ENCODE measurements around the gene MACROH2A1.

MACROH2A1 gene

GRCh38 chr5:135405082-135405481 lies 6.1 kb upstream of the MACROH2A1 start:
- TF ChIP-seq CTCF (IDR thresholded peaks at IDR 0.05; ENCODE audit: borderline replicate concordance, extremely low read depth, low read length, poor library complexity, severe bottlenecking): no peak
- H3K79me2 ChIP-seq (ENCODE audit: insufficient read depth, low read length): peaks cover 4% of the 10 kb centered on the region; the same call in 1 of the 2 replicates
- ATAC-seq (ENCODE audit: insufficient read depth, low read depth): no peak
- peaks cover 8% of the 10 kb centered on the region for H3K4me1 ChIP-seq (ENCODE audit: insufficient read depth, low read length)
- no peaks in the 10 kb centered on the region for H3K36me3 ChIP-seq (ENCODE audit: insufficient read depth, low read length)
- no peak overlapping the region for H3K4me2 ChIP-seq (ENCODE audit: insufficient read depth, low read length)
- no peaks in the 10 kb centered on the region for H4K20me1 ChIP-seq (ENCODE audit: insufficient read depth, low read length)
- H3K4me3 ChIP-seq (ENCODE audit: low read depth in 1 of 2, low read length in 2 of 2): no peak overlapping the region
- no peak overlapping the region for H3K27ac ChIP-seq (ENCODE audit: low read length)
- no peaks in the 10 kb centered on the region for H3K27me3 ChIP-seq (ENCODE audit: insufficient read depth, low read length, poor library complexity)
- H3K9ac ChIP-seq (ENCODE audit: low read depth, low read length): no peak overlapping the region
- peaks cover 3% of the 10 kb centered on the region for H3K9me3 ChIP-seq (ENCODE audit: insufficient read depth, low read length, severe bottlenecking)
- DNase-seq: no peak
- no peak overlapping the region for H2AFZ ChIP-seq (ENCODE audit: low read depth, low read length)

GRCh38 chr5:135402031-135402430 lies 3.0 kb upstream of the MACROH2A1 start:
- ATAC-seq (ENCODE audit: insufficient read depth, low read depth): no peak
- no peaks in the 10 kb centered on the region for H3K27me3 ChIP-seq (ENCODE audit: insufficient read depth, low read length, poor library complexity)

GRCh38 chr5:135400866-135401265 lies 1.8 kb upstream of the MACROH2A1 start:
- H3K27ac ChIP-seq (ENCODE audit: low read length): no peak overlapping the region
- peaks cover 3% of the 10 kb centered on the region for H3K9me3 ChIP-seq (ENCODE audit: insufficient read depth, low read length, severe bottlenecking)
- no peak overlapping the region for H3K4me3 ChIP-seq (ENCODE audit: low read depth in 1 of 2, low read length in 2 of 2)
- H3K9ac ChIP-seq (ENCODE audit: low read depth, low read length): no peak overlapping the region
- DNase-seq (no peak), ATAC-seq (ENCODE audit: insufficient read depth, low read depth) (no peak)
- peak overlapping the region; percentile 72; the same call in 1 of the 2 replicates for H3K4me2 ChIP-seq (ENCODE audit: insufficient read depth, low read length)
- peaks cover 25% of the 10 kb centered on the region for H4K20me1 ChIP-seq (ENCODE audit: insufficient read depth, low read length)
- no peaks in the 10 kb centered on the region for H3K27me3 ChIP-seq (ENCODE audit: insufficient read depth, low read length, poor library complexity)
- peaks cover 36% of the 10 kb centered on the region for H3K4me1 ChIP-seq (ENCODE audit: insufficient read depth, low read length)
- H2AFZ ChIP-seq (ENCODE audit: low read depth, low read length): no peak overlapping the region
- H3K36me3 ChIP-seq (ENCODE audit: insufficient read depth, low read length): peaks cover 24% of the 10 kb centered on the region
- no peak for TF ChIP-seq EZH2 (IDR thresholded peaks at IDR 0.05; ENCODE audit: borderline replicate concordance, low read depth, low read length, severe bottlenecking)
- TF ChIP-seq CTCF (IDR thresholded peaks at IDR 0.05; ENCODE audit: borderline replicate concordance, extremely low read depth, low read length, poor library complexity, severe bottlenecking): no peak
- H3K79me2 ChIP-seq (ENCODE audit: insufficient read depth, low read length): peaks cover 46% of the 10 kb centered on the region

More at GRCh38 chr5:135402031-135402430, 3.0 kb upstream of the MACROH2A1 start:
- TF ChIP-seq CTCF (IDR thresholded peaks at IDR 0.05; ENCODE audit: borderline replicate concordance, extremely low read depth, low read length, poor library complexity, severe bottlenecking) (no peak), EZH2 (IDR thresholded peaks at IDR 0.05; ENCODE audit: borderline replicate concordance, low read depth, low read length, severe bottlenecking) (no peak)
- Histone ChIP-seq H3K79me2 (ENCODE audit: insufficient read depth, low read length) (peaks cover 35% of the 10 kb centered on the region), H3K4me2 (ENCODE audit: insufficient read depth, low read length) (no peak overlapping the region), H4K20me1 (ENCODE audit: insufficient read depth, low read length) (peaks cover 13% of the 10 kb centered on the region), H3K27ac (ENCODE audit: low read length) (no peak overlapping the region), H3K36me3 (ENCODE audit: insufficient read depth, low read length) (peaks cover 12% of the 10 kb centered on the region), H3K9ac (ENCODE audit: low read depth, low read length) (no peak overlapping the region), H3K9me3 (ENCODE audit: insufficient read depth, low read length, severe bottlenecking) (peaks cover 3% of the 10 kb centered on the region), H2AFZ (ENCODE audit: low read depth, low read length) (no peak overlapping the region), H3K4me3 (ENCODE audit: low read depth in 1 of 2, low read length in 2 of 2) (no peak overlapping the region), H3K4me1 (ENCODE audit: insufficient read depth, low read length) (peaks cover 25% of the 10 kb centered on the region)
- DNase-seq: no peak

All from DND-41 (cell line).